ENCODE measurements around the gene PPP1R12A. TPM values are rescaled to one million over a fixed set of nuclear protein-coding genes. Genes with fewer than 3 reads are reported as not detected.

Gene PPP1R12A
- total and polyA plus RNA-seq, 2 of the 4 experiments (the other 2 are of a cell fraction) = 47.7 to 112 TPM

- H2BK5ac ChIP-seq (ENCODE audit: low read depth, low read length, poor library complexity, severe bottlenecking) = no peak overlapping the region
- dilution Hi-C loops (cut with HindIII; ENCODE audit: low sequenced_read_pairs, unreplicated experiment) (no loop called here), in situ Hi-C loops (cut with MboI; ENCODE audit: low sequenced_read_pairs) (no loop called here), intact Hi-C loops (cut with micrococcal nuclease) (loop anchor here (5.0 kb wide), 3 partner anchors 84 to 369 kb away; partner anchors contain the start of gene PAWR)
- no peak overlapping the region for H2AK9ac ChIP-seq (replicated peaks; ENCODE audit: low read depth, low read length, poor library complexity)
- H3K9me1 ChIP-seq (ENCODE audit: insufficient read depth, low read length) = 0 out of 2 replicates have a peak, but pooled peaks cover 3% of the 10 kb centered on the region
- no TSS peak for BruUV-seq (replicated peaks)
- no peak for TF ChIP-seq RFX5 (IDR thresholded peaks at IDR 0.05; ENCODE audit: low read depth, low read length)
- no peak for TF ChIP-seq RAD21 (IDR thresholded peaks at IDR 0.05; ENCODE audit: low read length)
- no peak for TF ChIP-seq NFE2L2 (IDR thresholded peaks at IDR 0.05; ENCODE audit: low read depth, low read length)
- TF ChIP-seq RCOR1 (IDR thresholded peaks at IDR 0.05; ENCODE audit: insufficient replicate concordance, low read length) = no peak
- H3K79me1 ChIP-seq (ENCODE audit: low read depth in 1 of 2, low read length in 2 of 2) = peaks cover 3 to 15% of the 10 kb centered on the region in 2 experiments; a peak in 2 of 4 replicates
- no peak overlapping the region for H2AK5ac ChIP-seq (ENCODE audit: low read depth, low read length)
- CTCF ChIA-PET = no interaction called here
- peaks cover 4% of the 10 kb centered on the region for H3K36me3 ChIP-seq (ENCODE audit: control insufficient read depth, insufficient read depth, low read length)
- H4K91ac ChIP-seq (ENCODE audit: insufficient read depth, low read depth, low read length) = no peak overlapping the region
- no peak overlapping the region for H2AFZ ChIP-seq (replicated peaks; ENCODE audit: low read length, poor library complexity)
- H3K23ac ChIP-seq (ENCODE audit: low read depth, low read length) = no peak overlapping the region
- POLR2A ChIA-PET (ENCODE audit: unreplicated experiment) = no interaction called here
- H4K8ac ChIP-seq (ENCODE audit: low read depth in 2 of 2, low read length in 2 of 2) = no peak overlapping the region
- no peaks in the 10 kb centered on the region for H3K4me1 ChIP-seq (ENCODE audit: control insufficient read depth, insufficient read depth, low read length)
- H3K27ac ChIP-seq (ENCODE audit: insufficient read depth, low read length) = no peak overlapping the region
- no peaks in the 10 kb centered on the region for H3K27me3 ChIP-seq (ENCODE audit: control insufficient read depth, insufficient read depth, low read length)
- H3K9ac ChIP-seq (ENCODE audit: low read depth, low read length) = no peak overlapping the region
- no peak overlapping the region for H2BK15ac ChIP-seq (ENCODE audit: low read depth, low read length)
- H3K14ac ChIP-seq (replicated peaks; ENCODE audit: low read depth, low read length) = no peak overlapping the region
- no peak overlapping the region for H3K4me3 ChIP-seq (ENCODE audit: insufficient read depth, low read depth, low read length)
- H2BK20ac ChIP-seq (ENCODE audit: low read depth, low read length) = no peak overlapping the region
- H4K20me1 ChIP-seq (ENCODE audit: insufficient read depth, low read length) = no peaks in the 10 kb centered on the region
- DNase-seq (peak; percentile 68), ATAC-seq (ENCODE audit: low read depth) (peak; percentile 63)
- H3K4ac ChIP-seq (ENCODE audit: low read depth, low read length) = no peak overlapping the region
- no peaks in the 10 kb centered on the region for H3K9me3 ChIP-seq (ENCODE audit: control insufficient read depth, insufficient read depth, low read length)
- H3K18ac ChIP-seq (ENCODE audit: low read depth, low read length) = no peak overlapping the region
- H3K56ac ChIP-seq (ENCODE audit: extremely low read depth, insufficient read depth, low read length) = no peak overlapping the region
- no peak overlapping the region for H2BK120ac ChIP-seq (ENCODE audit: low read depth, low read length)
- no CpG with 5 or more reads among the region's 1 CpG for WGBS, 2 experiments (ENCODE audit: extremely low coverage in 2 of 2, insufficient read length in 1 of 2)
- no peak overlapping the region for H3K4me2 ChIP-seq (ENCODE audit: low read depth, low read length)
- H4K5ac ChIP-seq (ENCODE audit: low read depth, low read length) = no peak overlapping the region
These were observed 158.8 kb downstream of the PPP1R12A start for GRCh38 chr12:79776111-79776510.
